ENCODE results near the gene ZBTB32.
A peak's percentile ranks its signal among the peaks of the same experiment; 100 is the strongest.

ZBTB32 gene

DNA sequence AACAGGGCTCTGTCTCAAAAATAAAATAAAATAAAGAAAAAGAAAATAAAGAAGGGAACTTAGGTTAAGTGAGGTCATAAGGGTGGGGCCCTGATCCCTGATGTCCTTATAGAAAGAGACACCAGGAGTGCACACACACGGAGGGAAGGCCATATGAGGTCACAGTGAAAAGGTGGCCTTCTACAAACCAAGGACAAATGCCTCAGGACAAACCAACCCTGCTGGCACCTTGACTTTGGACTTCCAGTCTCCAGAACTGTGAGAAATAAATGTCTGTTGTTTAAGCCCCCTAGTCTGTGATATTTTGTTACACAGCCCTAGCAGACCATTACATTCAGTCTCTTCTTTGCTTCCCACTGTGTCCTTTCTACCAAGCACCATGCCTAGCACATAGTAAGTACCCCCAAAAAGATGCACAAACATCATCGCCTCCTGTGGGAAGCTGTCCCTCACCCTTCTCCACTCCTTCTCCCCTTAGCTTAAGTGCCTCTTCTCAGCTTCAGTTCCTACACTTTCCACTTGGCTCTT, 8.4 kb upstream of the ZBTB32 start:
- TF ChIP-seq, protein P1, sequence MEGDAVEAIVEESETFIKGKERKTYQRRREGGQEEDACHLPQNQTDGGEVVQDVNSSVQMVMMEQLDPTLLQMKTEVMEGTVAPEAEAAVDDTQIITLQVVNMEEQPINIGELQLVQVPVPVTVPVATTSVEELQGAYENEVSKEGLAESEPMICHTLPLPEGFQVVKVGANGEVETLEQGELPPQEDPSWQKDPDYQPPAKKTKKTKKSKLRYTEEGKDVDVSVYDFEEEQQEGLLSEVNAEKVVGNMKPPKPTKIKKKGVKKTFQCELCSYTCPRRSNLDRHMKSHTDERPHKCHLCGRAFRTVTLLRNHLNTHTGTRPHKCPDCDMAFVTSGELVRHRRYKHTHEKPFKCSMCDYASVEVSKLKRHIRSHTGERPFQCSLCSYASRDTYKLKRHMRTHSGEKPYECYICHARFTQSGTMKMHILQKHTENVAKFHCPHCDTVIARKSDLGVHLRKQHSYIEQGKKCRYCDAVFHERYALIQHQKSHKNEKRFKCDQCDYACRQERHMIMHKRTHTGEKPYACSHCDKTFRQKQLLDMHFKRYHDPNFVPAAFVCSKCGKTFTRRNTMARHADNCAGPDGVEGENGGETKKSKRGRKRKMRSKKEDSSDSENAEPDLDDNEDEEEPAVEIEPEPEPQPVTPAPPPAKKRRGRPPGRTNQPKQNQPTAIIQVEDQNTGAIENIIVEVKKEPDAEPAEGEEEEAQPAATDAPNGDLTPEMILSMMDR (IDR thresholded peaks at IDR 0.05; ENCODE audit: low read depth, low read length), result no peak
- no peak overlapping the region for H3K4me3 ChIP-seq (ENCODE audit: low read depth, low read length)

DNA sequence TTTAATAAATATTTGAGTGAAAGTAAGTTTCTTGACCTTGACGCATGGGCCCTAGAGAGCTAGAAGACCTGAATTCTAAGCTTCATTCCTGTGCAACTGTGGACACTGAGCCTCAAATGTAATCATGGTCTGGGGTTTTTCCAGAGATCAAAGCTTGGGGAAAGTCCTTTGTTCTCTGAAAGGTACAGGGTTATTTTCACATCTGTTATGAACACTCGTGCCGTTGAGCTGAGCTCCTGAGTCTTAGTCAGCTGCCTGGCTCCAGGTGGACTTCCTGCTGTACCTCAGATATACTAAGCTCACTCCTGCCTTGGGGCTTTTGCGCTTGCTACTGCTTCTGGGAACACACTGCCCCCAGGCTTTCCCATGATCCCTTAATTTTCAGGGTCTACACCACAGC, 7.5 kb upstream of the ZBTB32 start:
- TF ChIP-seq, protein P1 (IDR thresholded peaks at IDR 0.05; ENCODE audit: low read depth, low read length), result no peak
- no peak overlapping the region for H3K4me3 ChIP-seq (ENCODE audit: low read depth, low read length)

DNA sequence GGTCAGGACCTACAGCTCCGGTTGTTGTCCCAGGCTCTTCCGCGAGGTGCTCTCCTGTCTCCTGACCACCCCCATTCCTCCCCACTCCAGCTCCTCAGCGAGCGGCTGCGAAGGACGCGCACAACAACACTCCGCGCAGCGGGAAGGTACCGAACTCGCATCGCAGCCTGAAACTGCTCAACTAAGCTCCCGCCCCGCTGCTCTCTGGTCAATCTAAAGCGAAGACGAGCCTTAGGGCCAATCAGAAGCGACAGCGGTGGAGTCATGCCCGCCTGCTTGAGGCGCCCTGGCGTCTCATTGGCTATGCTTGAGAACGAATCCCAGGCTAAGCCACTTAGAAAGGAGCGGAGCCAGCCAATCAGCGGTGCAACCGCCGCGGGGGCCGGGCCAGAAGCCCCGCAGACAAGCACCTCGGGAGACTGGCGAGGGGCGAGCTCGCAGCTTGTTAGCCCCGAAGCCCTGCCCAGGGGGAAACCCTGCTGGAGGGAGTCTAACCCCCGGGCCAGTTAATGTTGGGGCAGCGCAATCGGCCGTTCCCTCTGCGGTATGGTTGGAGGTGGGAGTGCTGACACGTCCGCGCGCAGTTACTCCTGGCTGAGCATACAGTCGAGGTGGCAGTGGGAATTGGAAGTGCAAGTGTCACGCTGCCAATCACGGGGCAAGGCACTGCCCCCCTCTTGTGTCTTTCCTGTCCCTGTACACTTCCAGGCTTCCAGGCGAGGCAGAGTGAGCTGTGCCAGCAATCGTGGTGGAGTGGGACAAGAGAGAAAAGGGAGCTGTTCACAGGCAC, 1.9 kb upstream of the ZBTB32 start:
- H3K4me3 ChIP-seq (ENCODE audit: low read depth, low read length), result peak overlapping the region; percentile 66
- TF ChIP-seq, protein P1 (IDR thresholded peaks at IDR 0.05; ENCODE audit: low read depth, low read length), result no peak

DNA sequence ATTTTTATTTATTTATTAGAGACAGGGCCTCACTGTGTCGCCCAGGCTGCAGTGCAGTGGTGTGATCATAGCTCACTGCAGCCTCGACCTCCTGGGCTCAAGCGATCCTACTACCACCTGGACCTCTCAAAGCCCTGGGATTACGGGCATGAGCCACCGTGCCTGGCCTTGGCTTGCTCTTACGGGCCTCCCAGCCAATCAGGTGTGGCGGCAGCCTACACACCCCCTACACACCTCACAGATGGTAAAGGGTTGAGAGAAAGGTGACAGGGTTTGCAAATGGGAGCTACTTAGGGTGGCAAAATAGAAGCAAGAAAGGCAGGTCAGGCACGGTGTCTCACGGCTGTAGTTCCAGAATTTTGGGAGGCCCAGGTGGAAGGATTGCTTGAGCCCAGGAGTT, 1.0 kb upstream of the ZBTB32 start:
- no peak overlapping the region for H3K4me3 ChIP-seq (ENCODE audit: low read depth, low read length)
- TF ChIP-seq, protein P1 (IDR thresholded peaks at IDR 0.05; ENCODE audit: low read depth, low read length), result no peak

DNA sequence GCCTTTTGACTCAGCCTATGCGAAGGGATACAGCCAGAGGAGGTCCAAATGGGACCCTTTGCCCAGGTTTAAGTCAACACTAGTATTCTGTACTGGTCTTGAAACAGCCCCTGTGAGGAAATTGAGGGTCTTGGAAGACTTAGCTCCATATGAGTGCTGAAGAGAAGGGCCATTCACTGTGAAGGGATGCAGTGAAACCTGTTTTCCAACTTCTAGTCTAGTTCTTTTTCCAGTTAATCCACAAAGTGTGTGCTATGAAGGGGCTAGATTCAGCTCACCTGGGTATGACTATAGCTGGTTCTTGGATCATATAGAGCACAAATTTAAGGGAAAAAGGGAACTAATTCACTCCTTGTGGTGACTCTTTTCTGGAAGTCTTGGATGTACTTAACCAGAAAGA, 4.0 kb downstream of the ZBTB32 start:
- no peak overlapping the region for H3K4me3 ChIP-seq (ENCODE audit: low read depth, low read length)
- TF ChIP-seq, protein P1 (IDR thresholded peaks at IDR 0.05; ENCODE audit: low read depth, low read length), result no peak

DNA sequence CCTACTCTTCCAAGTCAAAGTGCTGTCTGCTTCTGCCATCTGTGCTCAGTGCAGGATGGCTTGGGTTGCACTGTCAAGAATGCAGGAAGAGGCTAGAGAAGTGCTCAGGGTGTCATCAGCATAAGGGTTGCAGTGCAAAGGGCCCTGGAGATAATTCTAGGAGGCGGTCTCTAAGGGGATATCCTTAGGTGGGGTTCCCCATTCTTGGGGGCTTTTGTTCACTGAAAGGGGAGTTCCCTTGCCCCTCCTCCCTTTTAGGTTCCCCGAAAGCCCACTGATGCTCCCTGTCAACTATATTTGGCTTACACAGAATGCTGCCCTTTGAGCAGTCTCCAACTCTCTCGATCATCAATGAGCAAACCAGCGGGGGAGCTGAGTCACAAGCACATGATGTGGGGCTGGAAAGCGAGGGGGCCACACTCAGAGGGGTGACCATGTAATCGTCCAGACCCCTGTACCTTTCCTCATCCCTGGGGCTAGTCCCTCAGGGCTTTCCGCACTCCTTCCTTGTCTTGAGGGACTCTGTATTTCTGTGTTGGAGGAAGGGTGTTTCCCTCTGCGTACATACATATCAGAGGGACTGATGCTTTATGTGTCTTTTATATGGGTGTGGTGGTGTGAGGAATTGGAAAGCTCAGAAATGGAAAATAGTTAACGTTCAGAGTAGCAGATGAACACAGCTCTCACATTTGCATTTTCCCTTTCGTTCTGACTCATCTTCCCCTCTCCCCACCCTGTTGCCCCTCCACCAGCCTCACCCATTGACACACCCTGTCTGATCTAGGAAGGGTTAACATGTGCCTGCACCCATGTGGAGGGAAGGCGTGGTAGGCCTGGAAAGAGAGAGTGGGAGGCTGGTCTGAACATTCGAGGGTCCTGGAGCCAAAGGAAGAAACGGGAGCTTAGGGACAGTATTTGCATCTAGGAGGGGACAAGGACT, 6.7 kb downstream of the ZBTB32 start:
- no peak overlapping the region for H3K4me3 ChIP-seq (ENCODE audit: low read depth, low read length)
- TF ChIP-seq, protein P1 (IDR thresholded peaks at IDR 0.05; ENCODE audit: low read depth, low read length), result no peak

Measured in WI38 (cell line).